GM18870 (cell line): ENCODE measurements around the gene GAS7.

Source experiments
- ATAC-seq: cut with Tn5 transposase; IDR thresholded peaks from one replicate; pipeline ENCODE4 v1.9.1; 2021; ENCODE audit warnings: moderate library complexity; ENCODE audit not compliant: unreplicated experiment

The GAS7 gene

GRCh38 chr17:10053782-10054540 is 144.4 kb downstream of the GAS7 start:
- no peak for ATAC-seq

- ATAC-seq: peak; percentile 28
Measured at GRCh38 chr17:10052106-10052813, 146.1 kb downstream of the GAS7 start.

- ATAC-seq: peak; percentile 12
Measured at GRCh38 chr17:10051112-10051511, 147.3 kb downstream of the GAS7 start.

- ATAC-seq: peak; percentile 35
Measured at GRCh38 chr17:10050597-10051101, 147.8 kb downstream of the GAS7 start.

GRCh38 chr17:10048629-10049350 is 149.6 kb downstream of the GAS7 start:
- ATAC-seq: no peak

GRCh38 chr17:10046786-10047785 is 151.3 kb downstream of the GAS7 start:
- peak; percentile 42 for ATAC-seq

- ATAC-seq: no peak
Measured at GRCh38 chr17:10045871-10046658, 152.3 kb downstream of the GAS7 start.

GRCh38 chr17:10042589-10043244 is 155.7 kb downstream of the GAS7 start:
- no peak for ATAC-seq

GRCh38 chr17:10041916-10042588 is 156.4 kb downstream of the GAS7 start:
- ATAC-seq: no peak

GRCh38 chr17:10041287-10041612 is 157.2 kb downstream of the GAS7 start:
- no peak for ATAC-seq

GRCh38 chr17:10036511-10037061 is 161.8 kb downstream of the GAS7 start:
- ATAC-seq: no peak

- no peak for ATAC-seq
Measured at GRCh38 chr17:10035885-10036284, 162.5 kb downstream of the GAS7 start.

GRCh38 chr17:10034719-10035475 is 163.5 kb downstream of the GAS7 start:
- ATAC-seq: no peak

GRCh38 chr17:10033959-10034358 is 164.4 kb downstream of the GAS7 start:
- ATAC-seq: no peak

GRCh38 chr17:10033449-10033848 is 165.0 kb downstream of the GAS7 start:
- no peak for ATAC-seq

GRCh38 chr17:10032118-10032852 is 166.1 kb downstream of the GAS7 start:
- ATAC-seq: no peak

GRCh38 chr17:10031606-10032005 is 166.8 kb downstream of the GAS7 start:
- no peak for ATAC-seq
